SK-N-SH (cell line): ENCODE measurements around the gene KRTAP2-4.

ENCODE experiments used
- EP300 ChIP-seq, 2 experiments: IDR thresholded peaks; 2 replicates each; pipeline versions ENCODE4 v1.4.0 to v1.6.1; 2012; ENCODE audit warnings: borderline replicate concordance in 1 of 2, low read depth in 1 of 2, low read length in 1 of 2
- GABPA ChIP-seq: IDR thresholded peaks from 2 replicates; pipeline ENCODE4 v1.4.0; 2012; ENCODE audit warnings: low read depth, mild to moderate bottlenecking
- GATA2 ChIP-seq: sonication (generic); formaldehyde crosslinking; IDR thresholded peaks from 2 replicates; pipeline ENCODE4 v1.5.0; 2020; ENCODE audit warnings: mild to moderate bottlenecking, missing genetic modification reagents
- NRF1 ChIP-seq: IDR thresholded peaks from 2 replicates; pipeline ENCODE4 v1.6.1; 2012; ENCODE audit warnings: low read depth, mild to moderate bottlenecking, low read length
- RFX5 ChIP-seq: IDR thresholded peaks from 2 replicates; pipeline ENCODE4 v1.6.1; 2012; ENCODE audit warnings: mild to moderate bottlenecking, improper control_type of control experiment, low read length
- SIN3A ChIP-seq: IDR thresholded peaks from 2 replicates; pipeline ENCODE4 v1.6.1; 2012; ENCODE audit warnings: low read depth, mild to moderate bottlenecking, low read length, moderate library complexity, borderline replicate concordance
- TAF1 ChIP-seq: IDR thresholded peaks from 2 replicates; pipeline ENCODE4 v1.6.1; 2012; ENCODE audit warnings: low read depth, mild to moderate bottlenecking, low read length, moderate library complexity, borderline replicate concordance
- YY1 ChIP-seq: IDR thresholded peaks from 2 replicates; pipeline ENCODE4 v1.4.0; 2012; ENCODE audit warnings: low read depth, mild to moderate bottlenecking
- TF ChIP-seq, protein P1 (sequence below): fragments of 200-600 bp; sonication (generic); IDR thresholded peaks from 2 replicates; pipeline ENCODE4 v1.6.1; 2017; ENCODE audit warnings: antibody characterized with exemption, mild to moderate bottlenecking, moderate library complexity
- TF ChIP-seq, protein P2 (sequence below): IDR thresholded peaks from 2 replicates; pipeline ENCODE4 v1.4.0; 2012; ENCODE audit warnings: low read depth
- TF ChIP-seq, protein P3 (sequence below): IDR thresholded peaks from 2 replicates; pipeline ENCODE4 v1.4.0; 2012; ENCODE audit warnings: low read depth, borderline replicate concordance

DNA sequence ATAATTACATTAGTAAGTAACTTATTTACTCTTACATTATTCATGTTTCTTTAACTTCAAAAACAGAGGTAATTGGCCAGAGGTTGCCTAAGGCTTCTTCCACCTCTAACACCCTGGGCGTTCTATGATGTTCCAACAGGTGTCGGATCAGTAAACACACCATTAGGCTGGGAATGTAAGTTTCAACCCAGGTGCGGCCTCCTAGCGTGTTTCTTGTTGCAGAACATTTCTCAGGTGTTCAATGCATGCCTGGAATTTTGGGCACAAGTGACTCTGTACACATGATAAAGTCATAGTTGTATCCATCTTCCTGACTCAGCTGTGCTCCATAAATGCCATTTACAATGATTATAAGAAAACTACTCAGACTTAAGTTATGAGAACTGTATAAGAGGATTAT is 11.7 kb downstream of the KRTAP2-4 start:
- TF ChIP-seq, protein P1, sequence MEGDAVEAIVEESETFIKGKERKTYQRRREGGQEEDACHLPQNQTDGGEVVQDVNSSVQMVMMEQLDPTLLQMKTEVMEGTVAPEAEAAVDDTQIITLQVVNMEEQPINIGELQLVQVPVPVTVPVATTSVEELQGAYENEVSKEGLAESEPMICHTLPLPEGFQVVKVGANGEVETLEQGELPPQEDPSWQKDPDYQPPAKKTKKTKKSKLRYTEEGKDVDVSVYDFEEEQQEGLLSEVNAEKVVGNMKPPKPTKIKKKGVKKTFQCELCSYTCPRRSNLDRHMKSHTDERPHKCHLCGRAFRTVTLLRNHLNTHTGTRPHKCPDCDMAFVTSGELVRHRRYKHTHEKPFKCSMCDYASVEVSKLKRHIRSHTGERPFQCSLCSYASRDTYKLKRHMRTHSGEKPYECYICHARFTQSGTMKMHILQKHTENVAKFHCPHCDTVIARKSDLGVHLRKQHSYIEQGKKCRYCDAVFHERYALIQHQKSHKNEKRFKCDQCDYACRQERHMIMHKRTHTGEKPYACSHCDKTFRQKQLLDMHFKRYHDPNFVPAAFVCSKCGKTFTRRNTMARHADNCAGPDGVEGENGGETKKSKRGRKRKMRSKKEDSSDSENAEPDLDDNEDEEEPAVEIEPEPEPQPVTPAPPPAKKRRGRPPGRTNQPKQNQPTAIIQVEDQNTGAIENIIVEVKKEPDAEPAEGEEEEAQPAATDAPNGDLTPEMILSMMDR: no peak
- TF ChIP-seq, protein P2, sequence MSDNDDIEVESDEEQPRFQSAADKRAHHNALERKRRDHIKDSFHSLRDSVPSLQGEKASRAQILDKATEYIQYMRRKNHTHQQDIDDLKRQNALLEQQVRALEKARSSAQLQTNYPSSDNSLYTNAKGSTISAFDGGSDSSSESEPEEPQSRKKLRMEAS: no peak
- TF ChIP-seq, protein P3, sequence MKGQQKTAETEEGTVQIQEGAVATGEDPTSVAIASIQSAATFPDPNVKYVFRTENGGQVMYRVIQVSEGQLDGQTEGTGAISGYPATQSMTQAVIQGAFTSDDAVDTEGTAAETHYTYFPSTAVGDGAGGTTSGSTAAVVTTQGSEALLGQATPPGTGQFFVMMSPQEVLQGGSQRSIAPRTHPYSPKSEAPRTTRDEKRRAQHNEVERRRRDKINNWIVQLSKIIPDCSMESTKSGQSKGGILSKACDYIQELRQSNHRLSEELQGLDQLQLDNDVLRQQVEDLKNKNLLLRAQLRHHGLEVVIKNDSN: no peak
- TF ChIP-seq RFX5 (no peak), EP300 (IDR thresholded peaks at IDR 0.05; ENCODE audit: borderline replicate concordance in 1 of 2, low read depth in 1 of 2, low read length in 1 of 2) (no peak), NRF1 (no peak), GATA2 (no peak), YY1 (no peak), GABPA (no peak), TAF1 (no peak), SIN3A (no peak)
